ENCODE data around the gene CHAC1. TPM values are rescaled to one million over a fixed set of nuclear protein-coding genes. Genes with fewer than 3 reads are reported as not detected.

CHAC1 gene
- total RNA-seq, 1 experiment from 2014 or later: 2.5 TPM

DNA sequence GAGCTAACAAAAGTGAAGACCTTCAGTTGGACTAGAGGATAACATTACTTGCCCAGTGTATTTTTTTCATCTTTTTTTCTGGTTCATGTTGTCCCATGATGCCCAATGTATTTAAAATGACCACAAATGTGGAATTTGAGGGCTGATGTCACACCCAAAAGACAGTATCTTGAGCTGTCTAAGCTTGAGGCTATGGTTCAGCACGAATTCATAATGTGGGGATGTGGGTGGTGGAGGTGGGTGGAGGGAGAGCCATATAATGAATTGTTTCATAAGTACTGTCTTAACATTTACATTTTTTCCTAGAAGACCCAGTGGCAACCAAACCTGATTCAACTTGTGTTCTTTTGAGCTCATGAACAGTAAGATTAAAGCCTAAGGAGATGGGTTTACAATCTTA lies 37.5 kb downstream of the CHAC1 start:
- H3K36me3 ChIP-seq: peaks cover 31% of the 10 kb centered on the region
- DNase-seq: no peak

DNA sequence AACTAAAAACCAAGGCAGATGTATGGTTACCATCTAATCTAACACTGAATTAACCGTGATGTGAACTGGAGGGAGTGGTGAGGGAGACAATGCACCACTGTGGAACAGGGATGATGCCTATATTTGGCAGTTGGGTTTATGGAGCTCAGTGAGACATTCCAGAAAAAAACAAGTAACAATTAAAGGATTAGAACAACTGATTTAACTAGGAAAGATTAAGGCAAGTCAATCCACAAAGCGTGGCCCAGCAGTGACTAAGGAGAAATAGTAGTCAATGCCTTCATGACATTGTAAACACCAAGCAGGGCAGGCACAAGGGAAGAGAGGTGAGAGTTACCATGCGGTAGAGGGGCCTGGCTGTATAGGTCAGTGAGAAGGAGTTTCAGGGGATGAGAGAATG lies 38.1 kb downstream of the CHAC1 start:
- DNase-seq: no peak
- Histone ChIP-seq H3K4me1 (no peaks in the 10 kb centered on the region), H3K27me3 (no peaks in the 10 kb centered on the region), H3K27ac (no peak overlapping the region), H3K4me3 (no peak overlapping the region), H3K9me3 (replicated peaks) (no peaks in the 10 kb centered on the region), H3K36me3 (peaks cover 30% of the 10 kb centered on the region)

More for the DNA sequence above, 37.5 kb downstream of the CHAC1 start:
- H3K4me1 ChIP-seq: no peaks in the 10 kb centered on the region
- no peak overlapping the region for H3K4me3 ChIP-seq
- no peak overlapping the region for H3K27ac ChIP-seq
- H3K9me3 ChIP-seq (replicated peaks): no peaks in the 10 kb centered on the region
- H3K27me3 ChIP-seq: no peaks in the 10 kb centered on the region

DNA sequence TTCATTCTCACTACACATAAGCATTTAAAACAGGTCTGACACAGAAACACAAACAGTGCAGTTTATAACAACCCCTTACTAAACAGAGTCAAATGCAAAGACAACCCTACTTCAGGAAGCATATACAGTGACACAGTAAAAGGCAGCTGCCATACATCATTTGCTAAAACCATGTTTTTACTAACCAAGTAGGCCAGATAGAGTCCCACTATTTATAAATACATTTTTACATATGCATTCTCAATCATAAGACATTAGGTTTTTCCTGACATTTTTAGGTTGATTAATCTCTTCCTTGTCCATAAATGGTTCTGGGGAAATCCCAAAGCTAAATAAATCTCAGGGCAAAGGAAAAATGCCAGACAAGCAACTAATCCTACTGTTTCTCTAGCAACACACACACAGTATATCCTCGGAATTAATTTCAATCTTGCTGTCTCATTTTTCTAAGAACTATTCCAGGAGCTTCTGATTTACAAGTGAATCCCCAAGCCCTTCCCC lies 39.0 kb downstream of the CHAC1 start:
- Histone ChIP-seq H3K27ac (no peak overlapping the region), H3K4me1 (no peaks in the 10 kb centered on the region), H3K27me3 (no peaks in the 10 kb centered on the region), H3K9me3 (replicated peaks) (no peaks in the 10 kb centered on the region), H3K36me3 (peaks cover 27% of the 10 kb centered on the region), H3K4me3 (no peak overlapping the region)
- DNase-seq: no peak

DNA sequence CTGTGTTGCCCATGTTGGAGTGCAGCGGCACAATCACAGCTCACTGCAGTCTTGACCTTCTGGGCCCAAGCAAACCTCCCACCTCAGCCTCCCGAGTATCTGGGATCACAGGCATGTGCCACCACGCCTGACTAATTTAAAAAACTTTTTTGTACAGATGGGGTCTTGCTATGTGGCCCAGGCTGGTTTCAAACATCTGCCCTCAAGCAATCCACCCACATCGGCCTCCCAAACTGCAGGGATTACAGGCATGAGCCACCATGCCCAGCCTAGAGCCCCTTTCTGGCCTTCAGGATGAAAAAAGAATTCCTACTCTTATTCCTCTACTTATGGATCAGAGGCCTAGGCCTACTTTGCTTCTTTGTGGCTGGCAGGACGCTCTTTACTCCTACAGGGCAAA lies 39.6 kb downstream of the CHAC1 start:
- Histone ChIP-seq H3K27me3 (no peaks in the 10 kb centered on the region), H3K9me3 (replicated peaks) (no peaks in the 10 kb centered on the region), H3K36me3 (peaks cover 26% of the 10 kb centered on the region), H3K27ac (no peak overlapping the region), H3K4me1 (no peaks in the 10 kb centered on the region), H3K4me3 (no peak overlapping the region)
- DNase-seq: no peak

DNA sequence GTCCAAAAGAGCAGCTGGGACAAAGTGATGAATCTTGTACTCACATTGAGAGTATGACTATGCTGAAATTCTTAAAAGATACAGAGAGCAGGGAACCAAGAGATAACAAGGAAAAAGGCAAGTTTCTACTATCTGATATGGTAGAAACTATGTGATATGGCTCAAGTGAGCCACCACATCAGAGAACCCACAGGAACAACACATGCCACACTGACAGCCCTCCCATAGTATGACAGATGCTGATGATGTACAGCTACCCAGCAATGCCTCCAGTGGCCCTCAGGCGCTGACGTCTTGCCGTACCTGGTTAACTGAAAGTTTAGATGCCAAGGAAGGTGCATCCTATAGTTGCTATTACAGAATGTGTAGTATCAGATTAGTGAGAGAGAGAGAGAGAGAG lies 42.4 kb downstream of the CHAC1 start:
- H3K4me1 ChIP-seq: no peaks in the 10 kb centered on the region
- peaks cover 31% of the 10 kb centered on the region for H3K36me3 ChIP-seq
- no peaks in the 10 kb centered on the region for H3K27me3 ChIP-seq
- H3K4me3 ChIP-seq: no peak overlapping the region
- DNase-seq: no peak
- no peaks in the 10 kb centered on the region for H3K9me3 ChIP-seq (replicated peaks)
- H3K27ac ChIP-seq: no peak overlapping the region

DNA sequence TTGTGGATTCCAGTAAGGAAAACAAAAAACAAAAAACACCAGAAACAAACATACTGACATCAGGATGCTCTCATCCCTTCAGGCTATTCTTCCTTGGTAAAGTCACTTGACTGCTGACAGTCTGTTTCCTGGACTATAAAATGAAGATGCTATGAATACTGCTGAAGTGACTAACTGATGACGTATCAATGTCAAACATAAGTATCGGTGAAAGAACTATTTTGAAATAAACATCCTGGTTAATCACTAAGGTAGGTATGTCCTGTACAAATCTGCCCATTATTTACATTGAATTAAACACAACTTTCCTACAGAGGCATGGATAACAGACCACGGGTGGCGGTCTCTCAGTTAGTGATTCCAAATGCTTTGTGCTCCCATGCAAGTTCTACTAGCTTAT lies 45.9 kb downstream of the CHAC1 start:
- no peak for DNase-seq
- Histone ChIP-seq H3K27me3 (no peaks in the 10 kb centered on the region), H3K9me3 (replicated peaks) (no peaks in the 10 kb centered on the region), H3K4me3 (no peak overlapping the region), H3K4me1 (no peaks in the 10 kb centered on the region), H3K27ac (no peak overlapping the region), H3K36me3 (peaks cover 39% of the 10 kb centered on the region)

DNA sequence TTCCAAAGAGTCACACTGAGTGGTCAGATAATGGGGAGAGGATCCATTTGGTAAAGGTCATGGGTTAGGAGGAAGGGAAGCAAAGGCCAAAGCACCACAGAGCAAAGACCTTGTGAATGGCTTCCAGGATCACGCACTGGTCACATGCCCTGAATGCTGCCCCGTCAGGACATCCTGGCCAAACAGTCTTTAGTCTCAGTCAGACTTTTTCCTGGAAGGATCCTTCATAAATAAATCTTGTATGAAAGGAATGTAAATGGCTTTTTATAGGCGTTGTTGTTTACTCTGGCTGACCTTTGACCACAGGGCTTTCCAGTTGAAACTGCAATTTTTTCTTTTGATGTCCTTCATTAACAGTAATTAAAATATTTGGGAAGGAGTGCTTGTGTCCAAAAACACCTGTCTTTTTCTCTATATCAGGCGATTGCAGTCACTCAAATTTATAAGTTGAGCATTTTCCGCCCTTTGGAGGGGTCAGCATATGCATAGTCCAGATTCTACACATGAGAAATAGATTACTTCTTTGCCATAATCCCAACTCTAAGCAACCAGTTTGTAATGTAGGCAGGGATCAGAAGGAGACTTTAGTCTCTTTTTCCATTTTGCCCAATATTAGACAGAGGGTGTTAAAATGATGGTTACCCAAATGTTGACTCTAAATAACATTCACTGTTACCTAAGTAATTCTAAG lies 48.4 kb downstream of the CHAC1 start:
- Histone ChIP-seq H3K27me3 (no peaks in the 10 kb centered on the region), H3K27ac (no peak overlapping the region), H3K4me3 (no peak overlapping the region), H3K36me3 (peaks cover 32% of the 10 kb centered on the region), H3K9me3 (replicated peaks) (no peaks in the 10 kb centered on the region), H3K4me1 (no peaks in the 10 kb centered on the region)
- DNase-seq: no peak

DNA sequence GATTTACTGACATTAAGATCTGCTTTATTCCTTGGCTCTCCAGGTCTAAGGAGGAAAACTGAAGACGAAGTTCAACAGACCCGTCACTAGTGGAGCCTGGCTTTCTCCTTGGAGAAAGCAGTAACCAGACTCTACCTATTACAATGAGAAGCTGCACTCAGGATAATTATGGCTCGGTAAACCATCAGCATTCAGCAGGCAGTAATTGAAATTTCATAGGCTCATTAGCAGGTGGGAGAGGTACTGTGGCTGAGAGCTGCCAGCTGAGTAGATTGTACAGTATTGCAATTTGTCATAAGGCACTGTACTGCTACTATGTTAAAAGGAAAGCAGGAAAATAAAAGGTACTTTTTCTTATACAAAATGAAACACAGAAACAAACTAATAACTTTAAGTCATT lies 51.2 kb downstream of the CHAC1 start:
- no peaks in the 10 kb centered on the region for H3K27me3 ChIP-seq
- no peak overlapping the region for H3K27ac ChIP-seq
- no peak overlapping the region for H3K4me3 ChIP-seq
- peaks cover 20% of the 10 kb centered on the region for H3K36me3 ChIP-seq
- no peaks in the 10 kb centered on the region for H3K9me3 ChIP-seq (replicated peaks)
- DNase-seq: no peak
- no peaks in the 10 kb centered on the region for H3K4me1 ChIP-seq

Other genes with a start within 250 kb of the CHAC1 start
- 19.3 and 19.6 TPM in 2 replicates for gene RMDN3, start 198.2 kb upstream of the CHAC1 start, total RNA-seq (2014; rRNA removed; shearing (Covaris generic))
- gene GCHFR, start 189.4 kb upstream of the CHAC1 start, total RNA-seq (2014; rRNA removed; shearing (Covaris generic)): not detected in 2 replicates
- 0.10 and 0.14 TPM in 2 replicates for gene C15orf62, start 183.5 kb upstream of the CHAC1 start, total RNA-seq (2014; rRNA removed; shearing (Covaris generic))
- gene ZFYVE19, start 146.4 kb upstream of the CHAC1 start, total RNA-seq (2014; rRNA removed; shearing (Covaris generic)): 10.6 and 14.1 TPM in 2 replicates
- gene DNAJC17, start 146.0 kb upstream of the CHAC1 start, total RNA-seq (2014; rRNA removed; shearing (Covaris generic)): 35.0 and 43.5 TPM in 2 replicates
- not detected in 2 replicates for gene PPP1R14D, start 124.8 kb upstream of the CHAC1 start, total RNA-seq (2014; rRNA removed; shearing (Covaris generic))
- not detected in 2 replicates for gene SPINT1, start 109.4 kb upstream of the CHAC1 start, total RNA-seq (2014; rRNA removed; shearing (Covaris generic))
- gene RHOV, start 79.2 kb upstream of the CHAC1 start, total RNA-seq (2014; rRNA removed; shearing (Covaris generic)): 0.61 and 0.84 TPM in 2 replicates
- 16.6 and 17.3 TPM in 2 replicates for gene VPS18, start 59.0 kb upstream of the CHAC1 start, total RNA-seq (2014; rRNA removed; shearing (Covaris generic))
- 0.43 and 0.48 TPM in 2 replicates for gene DLL4, start 24.1 kb upstream of the CHAC1 start, total RNA-seq (2014; rRNA removed; shearing (Covaris generic))
- gene INO80, start 162.8 kb downstream of the CHAC1 start, total RNA-seq (2014; rRNA removed; shearing (Covaris generic)): 16.5 and 16.8 TPM in 2 replicates

Data from SJCRH30 (cell line).